Measurements from ENCODE around the gene HCK. TPM values are rescaled to one million over a fixed set of nuclear protein-coding genes. Genes with fewer than 3 reads are reported as not detected.

HCK gene
- total and polyA plus RNA-seq, 2 experiments from 2014 or later: not detected

GRCh38 chr20:32078322-32078721 is 26.3 kb downstream of the HCK start:
- H3K4me1 ChIP-seq (ENCODE audit: low read depth): no peaks in the 10 kb centered on the region

DNA sequence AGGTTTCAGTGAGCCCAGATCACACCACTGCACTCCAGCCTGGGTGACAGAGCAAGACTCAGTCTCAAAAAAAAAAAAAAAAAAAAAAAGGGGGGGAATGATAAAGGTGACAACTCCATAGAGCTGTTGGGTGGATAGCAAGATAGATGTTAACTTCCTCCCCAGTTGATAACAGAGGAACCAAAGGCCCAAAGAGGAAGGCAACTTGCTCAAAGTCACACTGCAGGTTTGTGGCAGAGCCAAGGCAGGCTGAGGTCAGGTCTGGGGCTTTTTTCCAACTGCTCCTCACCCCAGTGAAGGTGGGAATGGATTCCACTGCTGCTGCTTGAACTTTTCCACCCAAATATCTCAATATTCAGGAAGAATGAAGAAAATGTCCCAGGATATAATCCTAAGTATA is 26.7 kb downstream of the HCK start:
- H3K4me3 ChIP-seq: no peak overlapping the region
- TF ChIP-seq CTCF (IDR thresholded peaks at IDR 0.05; ENCODE audit: low read depth, low read length): no peak
- no peak for DNase-seq (ENCODE audit: low read depth in 1 of 2, low spot score in 1 of 2)
- H3K4me1 ChIP-seq (ENCODE audit: low read depth): no peaks in the 10 kb centered on the region
- H3K9me3 ChIP-seq (ENCODE audit: low read depth): no peaks in the 10 kb centered on the region
- H3K27ac ChIP-seq: no peak overlapping the region
- H3K27me3 ChIP-seq: peaks cover 10% of the 10 kb centered on the region
- no peaks in the 10 kb centered on the region for H3K36me3 ChIP-seq

More at GRCh38 chr20:32078322-32078721, 26.3 kb downstream of the HCK start:
- Histone ChIP-seq H3K4me3 (no peak overlapping the region), H3K36me3 (no peaks in the 10 kb centered on the region), H3K27ac (no peak overlapping the region), H3K27me3 (peaks cover 10% of the 10 kb centered on the region), H3K9me3 (ENCODE audit: low read depth) (no peaks in the 10 kb centered on the region)
- no peak for TF ChIP-seq CTCF (IDR thresholded peaks at IDR 0.05; ENCODE audit: low read depth, low read length)
- no peak for DNase-seq (ENCODE audit: low read depth in 1 of 2, low spot score in 1 of 2)

GRCh38 chr20:32079655-32080109 is 27.6 kb downstream of the HCK start:
- no peaks in the 10 kb centered on the region for H3K4me1 ChIP-seq (ENCODE audit: low read depth)
- DNase-seq (ENCODE audit: low read depth in 1 of 2, low spot score in 1 of 2): no peak
- H3K27me3 ChIP-seq: peaks cover 6% of the 10 kb centered on the region
- TF ChIP-seq CTCF (IDR thresholded peaks at IDR 0.05; ENCODE audit: low read depth, low read length): no peak
- H3K4me3 ChIP-seq: no peak overlapping the region
- H3K27ac ChIP-seq: no peak overlapping the region
- H3K9me3 ChIP-seq (ENCODE audit: low read depth): no peaks in the 10 kb centered on the region
- H3K36me3 ChIP-seq: no peaks in the 10 kb centered on the region

- no peaks in the 10 kb centered on the region for H3K9me3 ChIP-seq (ENCODE audit: low read depth)
- no peak for TF ChIP-seq CTCF (IDR thresholded peaks at IDR 0.05; ENCODE audit: low read depth, low read length)
- no peaks in the 10 kb centered on the region for H3K4me1 ChIP-seq (ENCODE audit: low read depth)
- H3K27me3 ChIP-seq: peaks cover 3% of the 10 kb centered on the region
- no peak for DNase-seq (ENCODE audit: low read depth in 1 of 2, low spot score in 1 of 2)
- H3K27ac ChIP-seq: no peak overlapping the region
- H3K36me3 ChIP-seq: no peaks in the 10 kb centered on the region
- no peak overlapping the region for H3K4me3 ChIP-seq
These were observed 28.7 kb downstream of the HCK start for GRCh38 chr20:32080783-32081182.

DNA sequence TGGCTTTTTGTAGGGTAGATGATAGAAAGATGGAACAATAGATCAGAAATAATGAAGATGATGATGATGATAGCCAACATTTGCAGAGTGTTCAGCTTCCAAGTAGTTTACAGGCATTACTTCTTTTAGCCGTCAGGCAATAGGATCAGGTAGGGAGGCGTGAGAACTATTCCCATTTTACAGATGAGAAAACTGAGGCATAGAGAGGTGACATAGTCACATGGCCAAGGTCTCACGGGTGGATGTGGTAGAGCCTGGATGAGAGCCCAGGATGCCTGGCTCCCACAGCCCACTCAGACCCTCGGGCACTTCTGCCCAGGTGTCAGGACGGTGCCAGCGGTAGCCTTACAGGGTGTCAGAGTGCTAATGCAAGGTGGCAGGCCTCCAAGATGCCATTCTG is 31.4 kb downstream of the HCK start:
- TF ChIP-seq CTCF (IDR thresholded peaks at IDR 0.05; ENCODE audit: low read depth, low read length): no peak
- no peaks in the 10 kb centered on the region for H3K4me1 ChIP-seq (ENCODE audit: low read depth)
- H3K4me3 ChIP-seq: no peak overlapping the region
- no peaks in the 10 kb centered on the region for H3K27me3 ChIP-seq
- H3K27ac ChIP-seq: no peak overlapping the region
- H3K36me3 ChIP-seq: no peaks in the 10 kb centered on the region
- no peaks in the 10 kb centered on the region for H3K9me3 ChIP-seq (ENCODE audit: low read depth)
- DNase-seq (ENCODE audit: low read depth in 1 of 2, low spot score in 1 of 2): no peak

DNA sequence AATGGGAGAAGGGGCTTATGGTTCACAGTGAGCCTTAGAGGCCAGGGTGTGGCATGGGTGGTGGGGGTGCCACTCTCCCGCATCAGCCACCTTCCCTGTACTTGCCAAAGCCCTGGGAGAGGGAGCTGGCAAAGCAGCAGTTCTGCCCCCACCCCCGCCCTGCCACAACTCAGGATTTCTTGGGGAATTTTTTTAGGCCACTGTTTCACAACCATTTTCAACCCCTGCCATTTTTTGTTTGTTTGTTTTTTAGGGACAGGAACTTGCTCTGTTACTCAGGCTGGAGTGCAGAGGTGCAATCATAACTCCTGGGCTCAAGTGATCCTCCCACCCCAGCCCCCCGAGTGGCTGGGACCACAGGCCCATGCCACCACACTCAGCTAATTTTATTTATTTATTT is 35.0 kb downstream of the HCK start:
- no peak for DNase-seq (ENCODE audit: low read depth in 1 of 2, low spot score in 1 of 2)
- no peak overlapping the region for H3K4me3 ChIP-seq
- no peaks in the 10 kb centered on the region for H3K27me3 ChIP-seq
- no peaks in the 10 kb centered on the region for H3K36me3 ChIP-seq
- no peak for TF ChIP-seq CTCF (IDR thresholded peaks at IDR 0.05; ENCODE audit: low read depth, low read length)
- H3K9me3 ChIP-seq (ENCODE audit: low read depth): no peaks in the 10 kb centered on the region
- no peaks in the 10 kb centered on the region for H3K4me1 ChIP-seq (ENCODE audit: low read depth)
- no peak overlapping the region for H3K27ac ChIP-seq
